SK-N-SH treated with all-trans-retinoic acid at 6 μM for 48 hours (cell line): ENCODE results near the gene SEPTIN8.

Source experiments
- ATAC-seq: fragments of 200-7000 bp; cut with Tn5 transposase; 3 replicates; pipeline ENCODE4 v1.9.1; 2020; ENCODE audit warnings: mild to moderate bottlenecking, moderate library complexity
- ARNTL ChIP-seq: fragments of 450-650 bp; formaldehyde crosslinking; IDR thresholded peaks from 2 replicates; pipeline ENCODE4 v1.5.0; 2020; ENCODE audit warnings: low read depth, mild to moderate bottlenecking, moderate library complexity, borderline replicate concordance
- BACH2 ChIP-seq: fragments of 250-450 bp; sonication (Bioruptor Pico); IDR thresholded peaks from 2 replicates; pipeline ENCODE4 v1.9.0; 2021; ENCODE audit warnings: mild to moderate bottlenecking, borderline replicate concordance
- CSDC2 ChIP-seq: fragments of 250-450 bp; sonication (Bioruptor Pico); IDR thresholded peaks from 2 replicates; pipeline ENCODE4 v1.5.0; 2020; ENCODE audit warnings: mild to moderate bottlenecking, moderate library complexity
- ESRRG ChIP-seq: fragments of 250-450 bp; sonication (Bioruptor Pico); IDR thresholded peaks from 2 replicates; pipeline ENCODE4 v1.6.1; 2021; ENCODE audit warnings: mild to moderate bottlenecking
- GLIS3 ChIP-seq: fragments of 250-450 bp; sonication (Bioruptor Pico); IDR thresholded peaks from 2 replicates; pipeline ENCODE4 v1.5.0; 2020; ENCODE audit warnings: mild to moderate bottlenecking, moderate library complexity
- ISL1 ChIP-seq: fragments of 250-450 bp; sonication (Bioruptor Pico); IDR thresholded peaks from 2 replicates; pipeline ENCODE4 v2.1.2; 2022; ENCODE audit warnings: mild to moderate bottlenecking, moderate library complexity
- OSR1 ChIP-seq: fragments of 250-450 bp; sonication (Bioruptor Pico); IDR thresholded peaks from 2 replicates; pipeline ENCODE4 v1.8.0; 2022; ENCODE audit warnings: moderate library complexity, mild to moderate bottlenecking, inconsistent platforms
- PPARA ChIP-seq: fragments of 250-450 bp; sonication (Bioruptor Pico); IDR thresholded peaks from 2 replicates; pipeline ENCODE4 v1.5.0; 2020; ENCODE audit warnings: mild to moderate bottlenecking, borderline replicate concordance
- RARB ChIP-seq: fragments of 250-450 bp; sonication (Bioruptor Pico); IDR thresholded peaks from 2 replicates; pipeline ENCODE4 v1.8.0; 2021; ENCODE audit warnings: mild to moderate bottlenecking, moderate library complexity
- SNAI2 ChIP-seq: fragments of 250-450 bp; sonication (Bioruptor Pico); IDR thresholded peaks from 2 replicates; pipeline ENCODE4 v1.5.0; 2020; ENCODE audit warnings: mild to moderate bottlenecking, moderate library complexity
- TCF4 ChIP-seq: fragments of 250-450 bp; sonication (Bioruptor Pico); IDR thresholded peaks from 2 replicates; pipeline ENCODE4 v1.8.0; 2021; ENCODE audit warnings: mild to moderate bottlenecking, moderate library complexity, borderline replicate concordance
- TOX ChIP-seq: fragments of 250-450 bp; sonication (Bioruptor Pico); IDR thresholded peaks from 2 replicates; pipeline ENCODE4 v1.8.0; 2021; ENCODE audit warnings: mild to moderate bottlenecking, moderate library complexity, borderline replicate concordance
- ZC3H10 ChIP-seq: fragments of 250-450 bp; sonication (Bioruptor Pico); IDR thresholded peaks from 2 replicates; pipeline ENCODE4 v1.5.1; 2021; ENCODE audit warnings: mild to moderate bottlenecking, moderate library complexity
- ZFP3 ChIP-seq: fragments of 250-450 bp; sonication (Bioruptor Pico); IDR thresholded peaks from 2 replicates; pipeline ENCODE4 v1.5.0; 2020; ENCODE audit warnings: mild to moderate bottlenecking, moderate library complexity
- ZFP30 ChIP-seq: fragments of 450-650 bp; formaldehyde crosslinking; IDR thresholded peaks from 2 replicates; pipeline ENCODE4 v1.5.0; 2022; ENCODE audit warnings: mild to moderate bottlenecking, moderate library complexity
- ZNF565 ChIP-seq: fragments of 450-650 bp; formaldehyde crosslinking; conservative IDR thresholded peaks from 2 replicates; pipeline ENCODE4 v1.5.0; 2020; ENCODE audit warnings: low read depth, mild to moderate bottlenecking, moderate library complexity
- ZNF70 ChIP-seq: fragments of 450-650 bp; formaldehyde crosslinking; IDR thresholded peaks from 2 replicates; pipeline ENCODE4 v1.5.0; 2020; ENCODE audit warnings: mild to moderate bottlenecking, moderate library complexity
- ZNF8 ChIP-seq: fragments of 450-650 bp; formaldehyde crosslinking; IDR thresholded peaks from 2 replicates; pipeline ENCODE4 v1.5.0; 2020; ENCODE audit warnings: mild to moderate bottlenecking, moderate library complexity
- TF ChIP-seq, protein P1 (sequence below): fragments of 250-450 bp; sonication (Bioruptor Pico); IDR thresholded peaks from 2 replicates; pipeline ENCODE4 v1.5.1; 2020; ENCODE audit warnings: low read depth, mild to moderate bottlenecking, moderate library complexity
- TF ChIP-seq, protein P2 (sequence below): fragments of 250-450 bp; sonication (Bioruptor Pico); IDR thresholded peaks from 2 replicates; pipeline ENCODE4 v1.8.0; 2021; ENCODE audit warnings: low read depth, mild to moderate bottlenecking, moderate library complexity, borderline replicate concordance
- TF ChIP-seq, protein P3 (sequence below): fragments of 250-450 bp; sonication (Bioruptor Pico); IDR thresholded peaks from 2 replicates; pipeline ENCODE4 v1.8.0; 2020; ENCODE audit warnings: mild to moderate bottlenecking, moderate library complexity, borderline replicate concordance
- TF ChIP-seq, protein P4 (sequence below): fragments of 250-450 bp; sonication (Bioruptor Pico); IDR thresholded peaks from 2 replicates; pipeline ENCODE4 v1.5.0; 2020; ENCODE audit warnings: mild to moderate bottlenecking, moderate library complexity

The SEPTIN8 gene

DNA sequence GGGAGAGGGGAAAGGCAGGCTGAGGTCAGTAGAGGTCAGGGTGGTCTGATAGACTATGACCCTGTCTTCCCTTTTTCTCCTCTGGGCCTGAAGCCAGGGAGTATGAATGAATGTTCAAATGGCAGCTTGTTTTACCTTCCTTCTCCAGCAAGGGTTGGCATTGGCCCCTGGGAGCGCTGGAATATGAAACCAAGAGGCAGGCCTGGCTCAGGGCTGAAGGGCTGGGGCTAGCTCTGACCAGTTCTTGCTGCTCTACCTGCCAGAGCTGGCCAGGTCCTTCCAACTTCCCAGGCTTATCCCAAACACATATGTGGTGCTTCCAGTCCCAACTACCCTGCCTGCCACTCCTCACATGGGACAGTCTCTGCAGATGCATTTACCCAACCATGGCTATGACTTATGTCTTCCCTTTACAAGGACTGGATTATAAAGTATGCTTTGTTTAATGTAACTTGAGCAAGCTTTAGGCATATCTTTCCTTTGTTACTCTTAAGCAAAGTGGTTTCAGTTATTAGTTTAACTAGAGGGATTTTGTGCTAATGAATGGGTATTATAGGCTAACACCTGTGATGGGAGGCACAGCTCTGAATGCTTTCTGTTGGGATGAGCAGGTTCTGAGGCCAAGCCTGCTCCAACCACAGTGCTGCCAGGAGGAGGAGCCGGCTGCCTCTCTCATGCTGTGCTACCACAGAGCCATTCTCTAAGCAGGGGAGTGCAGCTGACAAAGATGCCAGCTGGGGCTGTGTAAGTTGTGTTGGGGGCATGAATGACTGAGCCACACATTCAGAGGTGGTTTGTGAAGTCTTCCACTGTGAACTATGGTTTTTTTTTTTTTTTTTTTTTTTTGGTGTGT is 23.7 kb downstream of the SEPTIN8 start:
- TF ChIP-seq GLIS3 (CRISPR knock-in tag) (no peak), ISL1 (CRISPR knock-in tag) (no peak), BACH2 (CRISPR knock-in tag) (no peak), ZFP30 (no peak), ZC3H10 (no peak)
- ATAC-seq = peak; percentile 91

DNA sequence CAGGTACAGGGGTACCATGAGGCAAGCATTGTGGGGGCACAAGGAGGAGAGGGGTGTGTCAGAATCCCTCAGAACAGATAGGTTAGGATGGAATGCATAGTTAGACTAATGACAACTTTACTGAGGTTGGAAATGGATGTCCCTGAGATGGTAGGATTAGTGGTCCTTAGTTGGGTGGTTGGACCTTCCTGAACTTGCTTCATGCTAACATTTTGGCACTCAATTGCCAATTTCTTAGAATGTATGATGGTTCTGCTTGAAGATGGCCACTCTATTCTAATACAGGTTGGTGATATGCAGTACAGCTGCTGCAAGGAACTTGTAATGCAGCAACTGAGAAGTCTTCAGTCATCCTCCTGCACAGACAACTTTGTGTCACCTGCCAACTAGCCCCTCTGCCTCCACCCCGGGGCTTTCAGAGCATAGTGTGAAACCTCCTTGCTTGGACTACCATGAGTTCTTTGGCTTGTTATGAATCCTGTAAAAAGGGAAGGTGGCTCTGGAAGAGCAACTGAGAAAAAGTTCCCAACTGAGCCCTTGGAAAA is 24.4 kb downstream of the SEPTIN8 start:
- TF ChIP-seq ZFP3 (no peak), TCF4 (CRISPR knock-in tag) (no peak), OSR1 (CRISPR knock-in tag) (no peak), SNAI2 (CRISPR knock-in tag) (no peak), ISL1 (CRISPR knock-in tag) (no peak)
- TF ChIP-seq, protein P1, sequence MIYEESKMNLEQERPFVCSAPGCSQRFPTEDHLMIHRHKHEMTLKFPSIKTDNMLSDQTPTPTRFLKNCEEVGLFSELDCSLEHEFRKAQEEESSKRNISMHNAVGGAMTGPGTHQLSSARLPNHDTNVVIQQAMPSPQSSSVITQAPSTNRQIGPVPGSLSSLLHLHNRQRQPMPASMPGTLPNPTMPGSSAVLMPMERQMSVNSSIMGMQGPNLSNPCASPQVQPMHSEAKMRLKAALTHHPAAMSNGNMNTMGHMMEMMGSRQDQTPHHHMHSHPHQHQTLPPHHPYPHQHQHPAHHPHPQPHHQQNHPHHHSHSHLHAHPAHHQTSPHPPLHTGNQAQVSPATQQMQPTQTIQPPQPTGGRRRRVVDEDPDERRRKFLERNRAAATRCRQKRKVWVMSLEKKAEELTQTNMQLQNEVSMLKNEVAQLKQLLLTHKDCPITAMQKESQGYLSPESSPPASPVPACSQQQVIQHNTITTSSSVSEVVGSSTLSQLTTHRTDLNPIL (CRISPR knock-in tag) = no peak
- no peak for ATAC-seq

DNA sequence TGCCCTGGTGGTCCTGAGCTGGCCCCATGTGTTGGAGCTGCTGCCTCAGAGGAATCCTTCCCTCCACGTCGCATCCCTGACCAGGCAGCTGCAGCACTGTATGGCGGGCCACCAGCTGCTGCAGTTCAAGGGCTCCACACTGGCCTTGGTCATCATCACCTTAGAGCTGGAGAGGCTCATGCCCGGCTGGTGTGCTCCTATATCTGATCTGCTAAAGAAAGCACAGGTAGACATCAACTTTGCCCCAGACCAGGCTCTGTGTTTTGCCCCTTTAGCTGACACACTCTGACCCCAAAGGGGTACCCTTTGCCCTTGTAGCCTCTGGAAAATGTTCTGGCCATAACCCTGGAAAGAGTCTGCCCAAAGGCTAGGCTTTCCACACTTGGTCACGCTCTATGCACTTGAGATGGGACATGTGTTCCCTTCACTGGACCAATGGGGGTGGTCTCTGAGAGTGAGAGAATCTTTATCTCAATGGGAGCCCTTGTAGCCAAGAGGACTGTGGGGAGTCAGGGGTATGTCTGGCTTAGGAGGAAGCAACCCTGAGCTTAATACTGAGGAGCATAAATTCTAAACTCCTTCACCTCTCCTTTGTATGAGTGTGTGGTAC is 25.0 kb downstream of the SEPTIN8 start:
- TF ChIP-seq, protein P2, sequence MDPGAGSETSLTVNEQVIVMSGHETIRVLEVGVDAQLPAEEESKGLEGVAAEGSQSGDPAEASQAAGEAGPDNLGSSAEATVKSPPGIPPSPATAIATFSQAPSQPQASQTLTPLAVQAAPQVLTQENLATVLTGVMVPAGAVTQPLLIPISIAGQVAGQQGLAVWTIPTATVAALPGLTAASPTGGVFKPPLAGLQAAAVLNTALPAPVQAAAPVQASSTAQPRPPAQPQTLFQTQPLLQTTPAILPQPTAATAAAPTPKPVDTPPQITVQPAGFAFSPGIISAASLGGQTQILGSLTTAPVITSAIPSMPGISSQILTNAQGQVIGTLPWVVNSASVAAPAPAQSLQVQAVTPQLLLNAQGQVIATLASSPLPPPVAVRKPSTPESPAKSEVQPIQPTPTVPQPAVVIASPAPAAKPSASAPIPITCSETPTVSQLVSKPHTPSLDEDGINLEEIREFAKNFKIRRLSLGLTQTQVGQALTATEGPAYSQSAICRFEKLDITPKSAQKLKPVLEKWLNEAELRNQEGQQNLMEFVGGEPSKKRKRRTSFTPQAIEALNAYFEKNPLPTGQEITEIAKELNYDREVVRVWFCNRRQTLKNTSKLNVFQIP (CRISPR knock-in tag) = no peak
- ATAC-seq = no peak

DNA sequence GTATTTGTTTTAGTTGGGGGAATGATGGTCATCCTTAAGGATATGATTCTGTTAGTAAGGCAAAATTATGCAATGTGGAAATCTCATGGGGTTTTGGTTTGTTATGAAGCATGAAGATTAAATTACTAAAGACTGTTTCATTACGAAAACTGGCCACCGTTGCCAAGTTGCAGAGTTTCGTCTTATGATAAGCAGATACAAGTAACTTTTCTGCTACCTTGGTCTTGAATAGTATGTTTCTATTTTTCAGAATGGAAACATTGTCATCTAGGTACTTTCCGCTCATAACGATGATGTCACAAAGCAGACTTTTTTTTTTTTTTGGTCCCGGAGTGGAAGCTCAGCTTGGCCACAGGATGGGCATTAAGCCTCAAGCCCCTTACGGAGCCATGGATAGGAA is 25.6 kb downstream of the SEPTIN8 start:
- ATAC-seq = no peak
- TF ChIP-seq TOX (CRISPR knock-in tag) = no peak
- no peak for TF ChIP-seq BACH2 (CRISPR knock-in tag)
- TF ChIP-seq RARB (CRISPR knock-in tag) = no peak
- no peak for TF ChIP-seq OSR1 (CRISPR knock-in tag)
- TF ChIP-seq ZFP3 = no peak
- TF ChIP-seq ISL1 (CRISPR knock-in tag) = no peak
- no peak for TF ChIP-seq ZNF70
- TF ChIP-seq, protein P1 (CRISPR knock-in tag) = no peak
- TF ChIP-seq CSDC2 (CRISPR knock-in tag) = no peak
- TF ChIP-seq ZNF565 = no peak
- TF ChIP-seq TCF4 (CRISPR knock-in tag) = no peak
- no peak for TF ChIP-seq SNAI2 (CRISPR knock-in tag)
- TF ChIP-seq ZNF8 (CRISPR knock-in tag) = no peak
- TF ChIP-seq ESRRG (CRISPR knock-in tag) = no peak
- no peak for TF ChIP-seq GLIS3 (CRISPR knock-in tag)
- no peak for TF ChIP-seq ARNTL
- TF ChIP-seq PPARA (CRISPR knock-in tag) = no peak
- TF ChIP-seq, protein P3, sequence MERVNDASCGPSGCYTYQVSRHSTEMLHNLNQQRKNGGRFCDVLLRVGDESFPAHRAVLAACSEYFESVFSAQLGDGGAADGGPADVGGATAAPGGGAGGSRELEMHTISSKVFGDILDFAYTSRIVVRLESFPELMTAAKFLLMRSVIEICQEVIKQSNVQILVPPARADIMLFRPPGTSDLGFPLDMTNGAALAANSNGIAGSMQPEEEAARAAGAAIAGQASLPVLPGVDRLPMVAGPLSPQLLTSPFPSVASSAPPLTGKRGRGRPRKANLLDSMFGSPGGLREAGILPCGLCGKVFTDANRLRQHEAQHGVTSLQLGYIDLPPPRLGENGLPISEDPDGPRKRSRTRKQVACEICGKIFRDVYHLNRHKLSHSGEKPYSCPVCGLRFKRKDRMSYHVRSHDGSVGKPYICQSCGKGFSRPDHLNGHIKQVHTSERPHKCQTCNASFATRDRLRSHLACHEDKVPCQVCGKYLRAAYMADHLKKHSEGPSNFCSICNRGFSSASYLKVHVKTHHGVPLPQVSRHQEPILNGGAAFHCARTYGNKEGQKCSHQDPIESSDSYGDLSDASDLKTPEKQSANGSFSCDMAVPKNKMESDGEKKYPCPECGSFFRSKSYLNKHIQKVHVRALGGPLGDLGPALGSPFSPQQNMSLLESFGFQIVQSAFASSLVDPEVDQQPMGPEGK (CRISPR knock-in tag) = no peak
- TF ChIP-seq, protein P4, sequence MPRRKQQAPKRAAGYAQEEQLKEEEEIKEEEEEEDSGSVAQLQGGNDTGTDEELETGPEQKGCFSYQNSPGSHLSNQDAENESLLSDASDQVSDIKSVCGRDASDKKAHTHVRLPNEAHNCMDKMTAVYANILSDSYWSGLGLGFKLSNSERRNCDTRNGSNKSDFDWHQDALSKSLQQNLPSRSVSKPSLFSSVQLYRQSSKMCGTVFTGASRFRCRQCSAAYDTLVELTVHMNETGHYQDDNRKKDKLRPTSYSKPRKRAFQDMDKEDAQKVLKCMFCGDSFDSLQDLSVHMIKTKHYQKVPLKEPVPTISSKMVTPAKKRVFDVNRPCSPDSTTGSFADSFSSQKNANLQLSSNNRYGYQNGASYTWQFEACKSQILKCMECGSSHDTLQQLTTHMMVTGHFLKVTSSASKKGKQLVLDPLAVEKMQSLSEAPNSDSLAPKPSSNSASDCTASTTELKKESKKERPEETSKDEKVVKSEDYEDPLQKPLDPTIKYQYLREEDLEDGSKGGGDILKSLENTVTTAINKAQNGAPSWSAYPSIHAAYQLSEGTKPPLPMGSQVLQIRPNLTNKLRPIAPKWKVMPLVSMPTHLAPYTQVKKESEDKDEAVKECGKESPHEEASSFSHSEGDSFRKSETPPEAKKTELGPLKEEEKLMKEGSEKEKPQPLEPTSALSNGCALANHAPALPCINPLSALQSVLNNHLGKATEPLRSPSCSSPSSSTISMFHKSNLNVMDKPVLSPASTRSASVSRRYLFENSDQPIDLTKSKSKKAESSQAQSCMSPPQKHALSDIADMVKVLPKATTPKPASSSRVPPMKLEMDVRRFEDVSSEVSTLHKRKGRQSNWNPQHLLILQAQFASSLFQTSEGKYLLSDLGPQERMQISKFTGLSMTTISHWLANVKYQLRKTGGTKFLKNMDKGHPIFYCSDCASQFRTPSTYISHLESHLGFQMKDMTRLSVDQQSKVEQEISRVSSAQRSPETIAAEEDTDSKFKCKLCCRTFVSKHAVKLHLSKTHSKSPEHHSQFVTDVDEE (CRISPR knock-in tag) = no peak
